ENCODE data around the gene RPS19BP1.

RPS19BP1 gene

GRCh38 chr22:39570665-39571064 lies 38.1 kb upstream of the RPS19BP1 start, which contains the start of gene CACNA1I:
Gene CACNA1I (plus strand): TSS chr22:39570753. CDS start chr22:39570753, 0 bp downstream.
- Histone ChIP-seq H4K20me1 (no peaks in the 10 kb centered on the region), H3K27me3 (no peaks in the 10 kb centered on the region), H3K9ac (no peak within 1 kb of the TSS), H3K9me3 (peaks cover 8% of the 10 kb centered on the region; the same call in 1 of the 2 replicates), H3K4me3 (no peak within 1 kb of the TSS), H3K4me2 (peak within 1 kb of the TSS; percentile 17; the same call in 1 of the 2 replicates), H3K36me3 (no peaks in the 10 kb centered on the region), H3K4me1 (peaks cover 43% of the 10 kb centered on the region), H3K27ac (no peak within 1 kb of the TSS)
- no peak for TF ChIP-seq Cebpa-rat (IDR thresholded peaks at IDR 0.05)

- H3K27me3 ChIP-seq, result no peaks in the 10 kb centered on the region
- no peak for TF ChIP-seq Cebpa-rat (IDR thresholded peaks at IDR 0.05)
- peaks cover 39% of the 10 kb centered on the region for H3K4me1 ChIP-seq
- no peak overlapping the region for H3K27ac ChIP-seq
- peaks cover 8% of the 10 kb centered on the region; the same call in 1 of the 2 replicates for H3K9me3 ChIP-seq
- H3K36me3 ChIP-seq, result no peaks in the 10 kb centered on the region
- H3K4me3 ChIP-seq, result no peak overlapping the region
- H3K4me2 ChIP-seq, result no peak overlapping the region
- no peak overlapping the region for H3K9ac ChIP-seq
- H4K20me1 ChIP-seq, result no peaks in the 10 kb centered on the region
Observed at GRCh38 chr22:39570226-39570625, 37.7 kb upstream of the RPS19BP1 start.

- TF ChIP-seq Cebpa-rat (IDR thresholded peaks at IDR 0.05), result no peak
- H3K27ac ChIP-seq, result no peak overlapping the region; the same call in 1 of the 2 replicates
- H3K27me3 ChIP-seq, result no peaks in the 10 kb centered on the region
- peaks cover 8% of the 10 kb centered on the region; the same call in 1 of the 2 replicates for H3K9me3 ChIP-seq
- H3K36me3 ChIP-seq, result no peaks in the 10 kb centered on the region
- peaks cover 32% of the 10 kb centered on the region for H3K4me1 ChIP-seq
- H4K20me1 ChIP-seq, result no peaks in the 10 kb centered on the region
- peak overlapping the region; percentile 78 for H3K4me2 ChIP-seq
- H3K4me3 ChIP-seq, result no peak overlapping the region
- H3K9ac ChIP-seq, result no peak overlapping the region
Observed at GRCh38 chr22:39569066-39569465, 36.5 kb upstream of the RPS19BP1 start.

GRCh38 chr22:39568278-39568981 lies 35.9 kb upstream of the RPS19BP1 start:
- Histone ChIP-seq H3K36me3 (no peaks in the 10 kb centered on the region), H3K4me2 (peak overlapping the region; percentile 78), H3K9ac (peak overlapping the region; percentile 44), H3K27me3 (no peaks in the 10 kb centered on the region), H3K4me1 (peaks cover 36% of the 10 kb centered on the region), H3K27ac (peak overlapping the region; percentile 60), H3K9me3 (peaks cover 8% of the 10 kb centered on the region; the same call in 1 of the 2 replicates), H3K4me3 (no peak overlapping the region; the same call in 1 of the 2 replicates), H4K20me1 (no peaks in the 10 kb centered on the region)
- TF ChIP-seq Cebpa-rat (IDR thresholded peaks at IDR 0.05), result no peak

- no peaks in the 10 kb centered on the region for H4K20me1 ChIP-seq
- H3K27me3 ChIP-seq, result no peaks in the 10 kb centered on the region
- peaks cover 37% of the 10 kb centered on the region for H3K4me1 ChIP-seq
- peak overlapping the region; percentile 44 for H3K9ac ChIP-seq
- no peak for TF ChIP-seq Cebpa-rat (IDR thresholded peaks at IDR 0.05)
- peak overlapping the region; percentile 36; the same call in 1 of the 2 replicates for H3K4me3 ChIP-seq
- H3K4me2 ChIP-seq, result peak overlapping the region; percentile 78
- peaks cover 8% of the 10 kb centered on the region; the same call in 1 of the 2 replicates for H3K9me3 ChIP-seq
- H3K36me3 ChIP-seq, result no peaks in the 10 kb centered on the region
- H3K27ac ChIP-seq, result peak overlapping the region; percentile 60
Observed at GRCh38 chr22:39567135-39567946, 34.8 kb upstream of the RPS19BP1 start.

- H3K9ac ChIP-seq, result no peak overlapping the region
- peaks cover 37% of the 10 kb centered on the region for H3K4me1 ChIP-seq
Observed at GRCh38 chr22:39565414-39565944, 32.9 kb upstream of the RPS19BP1 start.

GRCh38 chr22:39563571-39564428 lies 31.3 kb upstream of the RPS19BP1 start:
- no peak overlapping the region for H3K4me2 ChIP-seq
- H4K20me1 ChIP-seq, result peaks cover 8% of the 10 kb centered on the region; the same call in 1 of the 2 replicates
- H3K9me3 ChIP-seq, result no peaks in the 10 kb centered on the region
- TF ChIP-seq Cebpa-rat (IDR thresholded peaks at IDR 0.05), result no peak
- no peak overlapping the region for H3K4me3 ChIP-seq
- H3K27me3 ChIP-seq, result peaks cover 25% of the 10 kb centered on the region
- H3K4me1 ChIP-seq, result peaks cover 30% of the 10 kb centered on the region
- no peak overlapping the region for H3K9ac ChIP-seq
- no peak overlapping the region for H3K27ac ChIP-seq
- no peaks in the 10 kb centered on the region for H3K36me3 ChIP-seq

More at GRCh38 chr22:39565414-39565944, 32.9 kb upstream of the RPS19BP1 start:
- no peak for TF ChIP-seq Cebpa-rat (IDR thresholded peaks at IDR 0.05)
- H3K4me3 ChIP-seq, result no peak overlapping the region
- H3K36me3 ChIP-seq, result no peaks in the 10 kb centered on the region
- peaks cover 9% of the 10 kb centered on the region for H3K27me3 ChIP-seq
- H4K20me1 ChIP-seq, result no peaks in the 10 kb centered on the region
- H3K27ac ChIP-seq, result no peak overlapping the region
- peaks cover 6% of the 10 kb centered on the region; the same call in 1 of the 2 replicates for H3K9me3 ChIP-seq
- no peak overlapping the region for H3K4me2 ChIP-seq

- no peak overlapping the region for H3K4me2 ChIP-seq
- no peaks in the 10 kb centered on the region for H3K36me3 ChIP-seq
- H3K4me1 ChIP-seq, result peaks cover 22% of the 10 kb centered on the region
- peaks cover 13% of the 10 kb centered on the region; the same call in 1 of the 2 replicates for H4K20me1 ChIP-seq
- H3K27me3 ChIP-seq, result peaks cover 33% of the 10 kb centered on the region
- no peak overlapping the region for H3K27ac ChIP-seq
- H3K4me3 ChIP-seq, result no peak overlapping the region
- no peak overlapping the region for H3K9ac ChIP-seq
- no peaks in the 10 kb centered on the region for H3K9me3 ChIP-seq
- TF ChIP-seq Cebpa-rat (IDR thresholded peaks at IDR 0.05), result no peak
Observed at GRCh38 chr22:39562839-39563489, 30.4 kb upstream of the RPS19BP1 start.
